HepG2 (cell line): ENCODE data around the gene ATP2B2. TPM values are rescaled to one million over a fixed set of nuclear protein-coding genes. Genes with fewer than 3 reads are reported as not detected.

ENCODE experiments used
- EED ChIP-seq: sonication (generic); formaldehyde crosslinking; IDR thresholded peaks from 2 replicates; pipeline ENCODE4 v1.5.0; 2020; ENCODE audit warnings: mild to moderate bottlenecking, missing genetic modification reagents
- GATAD1 ChIP-seq: IDR thresholded peaks from 2 replicates; pipeline ENCODE4 v1.6.1; 2016; ENCODE audit warnings: missing genetic modification reagents, missing compliant biosample characterization
- HNF1B ChIP-seq: sonication (generic); formaldehyde crosslinking; IDR thresholded peaks from 2 replicates; pipeline ENCODE4 v1.5.1; 2020; ENCODE audit warnings: mild to moderate bottlenecking, moderate library complexity, missing genetic modification reagents
- ISL2 ChIP-seq: sonication (generic); formaldehyde crosslinking; IDR thresholded peaks from 2 replicates; pipeline ENCODE4 v1.5.0; 2020; ENCODE audit warnings: missing genetic modification reagents
- KDM6A ChIP-seq: IDR thresholded peaks from 2 replicates; pipeline ENCODE4 v1.6.1; 2016; ENCODE audit warnings: low read depth
- NCOA5 ChIP-seq: sonication (generic); formaldehyde crosslinking; IDR thresholded peaks from 2 replicates; pipeline ENCODE4 v1.4.0; 2020; ENCODE audit warnings: missing genetic modification reagents
- PCBP2 ChIP-seq: fragments of 200-400 bp; formaldehyde crosslinking; optimal IDR thresholded peaks from 2 replicates; pipeline ENCODE3; 2018; ENCODE audit warnings: low read length, low read depth; ENCODE audit not compliant: poor library complexity, severe bottlenecking
- REPIN1 ChIP-seq: sonication (generic); formaldehyde crosslinking; IDR thresholded peaks from 2 replicates; pipeline ENCODE4 v1.8.0; 2022; ENCODE audit warnings: missing genetic modification reagents, low read depth, mild to moderate bottlenecking, borderline replicate concordance
- SALL2 ChIP-seq: sonication (generic); formaldehyde crosslinking; IDR thresholded peaks from 2 replicates; pipeline ENCODE4 v1.8.1; 2023; ENCODE audit warnings: mild to moderate bottlenecking, missing genetic modification reagents, inconsistent platforms
- TSC22D2 ChIP-seq: sonication (generic); formaldehyde crosslinking; IDR thresholded peaks from 2 replicates; pipeline ENCODE4 v1.5.1; 2020; ENCODE audit warnings: missing genetic modification reagents, mild to moderate bottlenecking, borderline replicate concordance
- XBP1 ChIP-seq: sonication (generic); formaldehyde crosslinking; IDR thresholded peaks from 2 replicates; pipeline ENCODE4 v1.5.0; 2020; ENCODE audit warnings: missing genetic modification reagents
- ZFP90 ChIP-seq: sonication (generic); formaldehyde crosslinking; IDR thresholded peaks from 2 replicates; pipeline ENCODE4 v1.8.0; 2022; ENCODE audit warnings: missing genetic modification reagents, mild to moderate bottlenecking, inconsistent platforms, borderline replicate concordance
- ZKSCAN1 ChIP-seq: fragments of 150-350 bp; IDR thresholded peaks from 2 replicates; pipeline ENCODE4 v1.6.1; 2014; ENCODE audit warnings: low read length
- ZNF10 ChIP-seq: sonication (generic); formaldehyde crosslinking; IDR thresholded peaks from 2 replicates; pipeline ENCODE4 v1.4.0; 2020; ENCODE audit warnings: mild to moderate bottlenecking, low read depth, missing genetic modification reagents, borderline replicate concordance
- ZNF235 ChIP-seq: sonication (generic); formaldehyde crosslinking; IDR thresholded peaks from 2 replicates; pipeline ENCODE4 v1.8.1; 2023; ENCODE audit warnings: mild to moderate bottlenecking, missing genetic modification reagents, borderline replicate concordance
- ZNF333 ChIP-seq: sonication (generic); formaldehyde crosslinking; IDR thresholded peaks from 2 replicates; pipeline ENCODE4 v1.4.0; 2020; ENCODE audit warnings: mild to moderate bottlenecking, missing genetic modification reagents, borderline replicate concordance
- ZNF567 ChIP-seq: sonication (generic); formaldehyde crosslinking; IDR thresholded peaks from 2 replicates; pipeline ENCODE4 v1.8.1; 2023; ENCODE audit warnings: mild to moderate bottlenecking, missing genetic modification reagents, borderline replicate concordance
- ZNF7 ChIP-seq: IDR thresholded peaks from 2 replicates; pipeline ENCODE4 v1.6.1; 2016; ENCODE audit warnings: missing biosample characterization, missing genetic modification reagents
- ZNF709 ChIP-seq: sonication (generic); formaldehyde crosslinking; IDR thresholded peaks from 2 replicates; pipeline ENCODE4 v1.5.0; 2020; ENCODE audit warnings: mild to moderate bottlenecking, missing genetic modification reagents
- polyA plus RNA-seq, 8 experiments: library from polyadenylated mRNA; depleted of rRNA in 3 of 8; stranded (reverse) in 7 of 8; unstranded in 1 of 8; fragments of >200 nt; fragmentation: Illumina TruSeq in 4 of 8; extraction: Trizol in 4 of 8; gene quantifications; 2 replicates each; pipeline versions ENCODE4 v1.2.1 to v1.2.3, GENCODE V29; 2011 to 2016; ENCODE audit warnings: low read depth in 4 of 8, missing spikeins in 1 of 8, mixed read lengths in 1 of 8; ENCODE audit not compliant: insufficient read depth in 1 of 8
- total RNA-seq, 5 experiments: library from RNA; depleted of rRNA; stranded (reverse); fragments of >200 nt; fragmentation: Illumina TruSeq; extraction: Trizol; gene quantifications; 2 replicates each; pipeline ENCODE4 v1.2.3, GENCODE V29; 2016; ENCODE audit warnings: low read depth in 1 of 5
- TF ChIP-seq, protein P1 (sequence below): sonication (generic); formaldehyde crosslinking; IDR thresholded peaks from 2 replicates; pipeline ENCODE4 v1.9.0; 2022; ENCODE audit warnings: low read depth, missing genetic modification reagents
- TF ChIP-seq, protein P2 (sequence below): sonication (generic); formaldehyde crosslinking; IDR thresholded peaks from 2 replicates; pipeline ENCODE4 v1.4.0; 2020; ENCODE audit warnings: missing genetic modification reagents
- TF ChIP-seq, protein P3 (sequence below): sonication (generic); formaldehyde crosslinking; IDR thresholded peaks from 2 replicates; pipeline ENCODE4 v1.5.0; 2020; ENCODE audit warnings: mild to moderate bottlenecking, missing genetic modification reagents, borderline replicate concordance

The ATP2B2 gene
- total and polyA plus RNA-seq, 2 of the 13 experiments (the other 11 are each of a cell fraction or from before 2014, with no cell fraction given): 1.5 to 2.3 TPM

- TF ChIP-seq, protein P1, sequence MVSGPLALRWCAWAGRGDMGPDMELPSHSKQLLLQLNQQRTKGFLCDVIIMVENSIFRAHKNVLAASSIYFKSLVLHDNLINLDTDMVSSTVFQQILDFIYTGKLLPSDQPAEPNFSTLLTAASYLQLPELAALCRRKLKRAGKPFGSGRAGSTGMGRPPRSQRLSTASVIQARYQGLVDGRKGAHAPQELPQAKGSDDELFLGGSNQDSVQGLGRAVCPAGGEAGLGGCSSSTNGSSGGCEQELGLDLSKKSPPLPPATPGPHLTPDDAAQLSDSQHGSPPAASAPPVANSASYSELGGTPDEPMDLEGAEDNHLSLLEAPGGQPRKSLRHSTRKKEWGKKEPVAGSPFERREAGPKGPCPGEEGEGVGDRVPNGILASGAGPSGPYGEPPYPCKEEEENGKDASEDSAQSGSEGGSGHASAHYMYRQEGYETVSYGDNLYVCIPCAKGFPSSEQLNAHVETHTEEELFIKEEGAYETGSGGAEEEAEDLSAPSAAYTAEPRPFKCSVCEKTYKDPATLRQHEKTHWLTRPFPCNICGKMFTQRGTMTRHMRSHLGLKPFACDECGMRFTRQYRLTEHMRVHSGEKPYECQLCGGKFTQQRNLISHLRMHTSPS (CRISPR knock-in tag): peak; percentile 94
- TF ChIP-seq ZNF709 (CRISPR knock-in tag) (peak; percentile 89; the same call in 1 of the 2 replicates), ZFP90 (CRISPR knock-in tag) (peak; percentile 97), ZNF10 (no peak), GATAD1 (CRISPR knock-in tag) (peak; percentile 82), XBP1 (CRISPR knock-in tag) (no peak), SALL2 (CRISPR knock-in tag) (peak; percentile 68; the same call in 1 of the 2 replicates), ZNF567 (0 out of 2 replicates have a peak, but pooled peaks have one; percentile 81), ZNF7 (CRISPR knock-in tag) (no peak), KDM6A (CRISPR knock-in tag) (peak; percentile 92), NCOA5 (CRISPR knock-in tag) (no peak), ZNF333 (CRISPR knock-in tag) (peak; percentile 44; the same call in 1 of the 2 replicates), TSC22D2 (CRISPR knock-in tag) (peak; percentile 77; the same call in 1 of the 2 replicates), ISL2 (CRISPR knock-in tag) (peak; percentile 90), EED (CRISPR knock-in tag) (no peak), PCBP2 (no peak), REPIN1 (peak; percentile 92; the same call in 1 of the 2 replicates), ZNF235 (CRISPR knock-in tag) (no peak), ZKSCAN1 (no peak), HNF1B (CRISPR knock-in tag) (peak; percentile 99)
- TF ChIP-seq, protein P2, sequence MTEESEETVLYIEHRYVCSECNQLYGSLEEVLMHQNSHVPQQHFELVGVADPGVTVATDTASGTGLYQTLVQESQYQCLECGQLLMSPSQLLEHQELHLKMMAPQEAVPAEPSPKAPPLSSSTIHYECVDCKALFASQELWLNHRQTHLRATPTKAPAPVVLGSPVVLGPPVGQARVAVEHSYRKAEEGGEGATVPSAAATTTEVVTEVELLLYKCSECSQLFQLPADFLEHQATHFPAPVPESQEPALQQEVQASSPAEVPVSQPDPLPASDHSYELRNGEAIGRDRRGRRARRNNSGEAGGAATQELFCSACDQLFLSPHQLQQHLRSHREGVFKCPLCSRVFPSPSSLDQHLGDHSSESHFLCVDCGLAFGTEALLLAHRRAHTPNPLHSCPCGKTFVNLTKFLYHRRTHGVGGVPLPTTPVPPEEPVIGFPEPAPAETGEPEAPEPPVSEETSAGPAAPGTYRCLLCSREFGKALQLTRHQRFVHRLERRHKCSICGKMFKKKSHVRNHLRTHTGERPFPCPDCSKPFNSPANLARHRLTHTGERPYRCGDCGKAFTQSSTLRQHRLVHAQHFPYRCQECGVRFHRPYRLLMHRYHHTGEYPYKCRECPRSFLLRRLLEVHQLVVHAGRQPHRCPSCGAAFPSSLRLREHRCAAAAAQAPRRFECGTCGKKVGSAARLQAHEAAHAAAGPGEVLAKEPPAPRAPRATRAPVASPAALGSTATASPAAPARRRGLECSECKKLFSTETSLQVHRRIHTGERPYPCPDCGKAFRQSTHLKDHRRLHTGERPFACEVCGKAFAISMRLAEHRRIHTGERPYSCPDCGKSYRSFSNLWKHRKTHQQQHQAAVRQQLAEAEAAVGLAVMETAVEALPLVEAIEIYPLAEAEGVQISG (CRISPR knock-in tag): peak; percentile 83
- TF ChIP-seq, protein P3, sequence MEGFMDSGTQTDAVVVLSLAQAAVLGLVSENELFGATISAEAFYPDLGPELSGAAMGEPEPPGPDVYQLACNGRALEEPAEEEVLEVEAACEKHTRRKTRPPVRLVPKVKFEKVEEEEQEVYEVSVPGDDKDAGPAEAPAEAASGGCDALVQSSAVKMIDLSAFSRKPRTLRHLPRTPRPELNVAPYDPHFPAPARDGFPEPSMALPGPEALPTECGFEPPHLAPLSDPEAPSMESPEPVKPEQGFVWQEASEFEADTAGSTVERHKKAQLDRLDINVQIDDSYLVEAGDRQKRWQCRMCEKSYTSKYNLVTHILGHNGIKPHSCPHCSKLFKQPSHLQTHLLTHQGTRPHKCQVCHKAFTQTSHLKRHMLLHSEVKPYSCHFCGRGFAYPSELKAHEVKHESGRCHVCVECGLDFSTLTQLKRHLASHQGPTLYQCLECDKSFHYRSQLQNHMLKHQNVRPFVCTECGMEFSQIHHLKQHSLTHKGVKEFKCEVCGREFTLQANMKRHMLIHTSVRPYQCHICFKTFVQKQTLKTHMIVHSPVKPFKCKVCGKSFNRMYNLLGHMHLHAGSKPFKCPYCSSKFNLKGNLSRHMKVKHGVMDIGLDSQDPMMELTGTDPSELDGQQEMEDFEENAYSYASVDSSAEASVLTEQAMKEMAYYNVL (CRISPR knock-in tag): peak; percentile 98
Observed at GRCh38 chr3:10508619-10509260, 3.4 kb upstream of the ATP2B2 start (continued).
